H1 (cell line): ENCODE results near the gene BBLN. TPM values are rescaled to one million over a fixed set of nuclear protein-coding genes. Genes with fewer than 3 reads are reported as not detected.

Source experiments
- GTF2F1 ChIP-seq: IDR thresholded peaks from 2 replicates; pipeline ENCODE4 v1.6.1; 2012; ENCODE audit warnings: low read depth, low read length, improper control_type of control experiment, borderline replicate concordance
- KDM4A ChIP-seq: IDR thresholded peaks from one replicate; pipeline ENCODE4 v1.7.1; 2012; ENCODE audit warnings: low read depth, mild to moderate bottlenecking, moderate library complexity, low read length, inconsistent platforms; ENCODE audit not compliant: severe bottlenecking
- KDM5A ChIP-seq: fragments of 200-600 bp; IDR thresholded peaks from 2 replicates; pipeline ENCODE4 v1.7.1; 2012; ENCODE audit warnings: mild to moderate bottlenecking, low read length, inconsistent platforms, mixed read lengths
- POU5F1 ChIP-seq: IDR thresholded peaks from 2 replicates; pipeline ENCODE4 v1.6.1; 2011; ENCODE audit warnings: low read depth, mild to moderate bottlenecking, low read length, moderate library complexity
- TBP ChIP-seq: IDR thresholded peaks from 2 replicates; pipeline ENCODE4 v1.6.1; 2011; ENCODE audit warnings: low read depth, low read length, improper control_type of control experiment
- YY1 ChIP-seq: IDR thresholded peaks from 2 replicates; pipeline ENCODE4 v1.6.1; 2011; ENCODE audit warnings: low read depth, mild to moderate bottlenecking, low read length
- polyA plus RNA-seq, 7 experiments: library from polyadenylated mRNA; depleted of rRNA in 3 of 7; stranded (reverse) in 5 of 7; unstranded in 2 of 7; fragments of >200 nt in 5 of 7; fragments of 200-250 nt in 2 of 7; gene quantifications; 1 replicate in 5 of 7; 2 replicates in 1 of 7; 4 replicates in 1 of 7; pipeline versions ENCODE4 v1.2.1 to v1.2.3, GENCODE V29; 2011 to 2013; ENCODE audit warnings: missing spikeins in 2 of 7, mixed read lengths in 2 of 7
- total RNA-seq: library from RNA; stranded (reverse); fragmentation: NEBNext Ultra II Directional; extraction: Animal tissue kit (Norgen Biotek cat#: 25700); gene quantifications from 2 replicates; pipeline ENCODE4 v1.2.1, GENCODE V29; 2021
- TF ChIP-seq, protein P1 (sequence below), 3 experiments: IDR thresholded peaks; 1 replicate in 2 of 3; 2 replicates in 1 of 3; pipeline versions ENCODE4 v1.5.1 to v1.6.1; 2011; ENCODE audit warnings: low read length in 3 of 3, mild to moderate bottlenecking in 3 of 3, inconsistent platforms in 2 of 3, low read depth in 1 of 3, moderate library complexity in 1 of 3; ENCODE audit not compliant: insufficient read depth in 1 of 3; ENCODE audit errors: control extremely low read depth in 1 of 3

BBLN gene
- total and polyA plus RNA-seq, 2 of the 8 experiments (the other 6 are each of a cell fraction or from before 2014, with no cell fraction given): 63.1 to 164 TPM

DNA sequence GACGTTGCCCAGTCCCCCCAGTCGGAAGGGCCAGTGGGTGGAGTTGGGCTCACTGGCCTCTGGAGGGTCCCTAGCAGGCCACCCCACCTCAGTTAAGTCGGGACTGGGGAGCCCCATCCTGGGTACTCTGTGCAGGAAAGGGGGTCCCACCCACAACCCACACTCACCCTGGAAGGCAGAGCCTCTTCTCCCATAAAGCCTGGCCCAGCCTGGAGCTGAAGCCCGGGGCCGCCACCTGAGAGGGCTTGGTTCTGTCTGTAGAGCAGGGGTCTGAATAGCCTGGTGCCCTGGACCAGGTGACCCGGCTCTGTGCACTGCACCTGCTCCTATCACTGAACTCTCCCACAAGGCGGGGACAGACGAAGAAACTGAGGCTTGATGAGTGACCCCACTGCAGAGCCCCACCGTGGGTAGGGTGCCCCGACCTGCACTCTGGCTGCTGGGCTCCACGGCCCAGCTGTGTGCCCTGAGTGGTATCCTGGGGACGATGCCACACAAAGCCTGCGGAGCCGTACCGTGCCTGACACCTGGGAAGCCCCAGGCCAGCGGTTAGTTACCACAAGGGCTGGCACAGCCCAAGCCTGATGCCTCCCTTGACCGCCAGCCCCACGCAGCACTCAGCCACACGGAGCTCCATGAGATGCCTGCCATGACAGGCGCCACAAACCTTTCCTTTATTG lies 39.9 kb upstream of the BBLN start (continued):
- TF ChIP-seq KDM5A (no peak), KDM4A (no peak), GTF2F1 (no peak), POU5F1 (no peak), TBP (no peak), YY1 (no peak)
- TF ChIP-seq, protein P1, sequence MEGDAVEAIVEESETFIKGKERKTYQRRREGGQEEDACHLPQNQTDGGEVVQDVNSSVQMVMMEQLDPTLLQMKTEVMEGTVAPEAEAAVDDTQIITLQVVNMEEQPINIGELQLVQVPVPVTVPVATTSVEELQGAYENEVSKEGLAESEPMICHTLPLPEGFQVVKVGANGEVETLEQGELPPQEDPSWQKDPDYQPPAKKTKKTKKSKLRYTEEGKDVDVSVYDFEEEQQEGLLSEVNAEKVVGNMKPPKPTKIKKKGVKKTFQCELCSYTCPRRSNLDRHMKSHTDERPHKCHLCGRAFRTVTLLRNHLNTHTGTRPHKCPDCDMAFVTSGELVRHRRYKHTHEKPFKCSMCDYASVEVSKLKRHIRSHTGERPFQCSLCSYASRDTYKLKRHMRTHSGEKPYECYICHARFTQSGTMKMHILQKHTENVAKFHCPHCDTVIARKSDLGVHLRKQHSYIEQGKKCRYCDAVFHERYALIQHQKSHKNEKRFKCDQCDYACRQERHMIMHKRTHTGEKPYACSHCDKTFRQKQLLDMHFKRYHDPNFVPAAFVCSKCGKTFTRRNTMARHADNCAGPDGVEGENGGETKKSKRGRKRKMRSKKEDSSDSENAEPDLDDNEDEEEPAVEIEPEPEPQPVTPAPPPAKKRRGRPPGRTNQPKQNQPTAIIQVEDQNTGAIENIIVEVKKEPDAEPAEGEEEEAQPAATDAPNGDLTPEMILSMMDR (IDR thresholded peaks at IDR 0.05; ENCODE audit: control extremely low read depth in 1 of 3, insufficient read depth in 1 of 3, low read depth in 1 of 3, low read length in 3 of 3): no peak
